Fibroblast of lung (primary cell): ENCODE measurements around the gene OR1K1. TPM values are rescaled to one million over a fixed set of nuclear protein-coding genes. Genes with fewer than 3 reads are reported as not detected.
A peak's percentile ranks its signal among the peaks of the same experiment; 100 is the strongest.

Source experiments
- DNase-seq, 2 donors: peaks; one replicate each; pipeline versions ENCODE4 v3.0.0 to v3.0.0-alpha.2; 2010; ENCODE audit warnings: low read depth in 2 of 2
- H2AFZ ChIP-seq: 2 replicates; pipeline ENCODE4 v1.5.1; 2012; ENCODE audit warnings: low read length, control low read depth, inconsistent platforms
- H3K27ac ChIP-seq: 2 replicates; pipeline ENCODE4 v1.5.1; 2011; ENCODE audit warnings: low read length, control low read depth; ENCODE audit not compliant: insufficient read depth
- H3K27me3 ChIP-seq: 2 replicates; pipeline ENCODE4 v1.5.1; 2011; ENCODE audit warnings: mild to moderate bottlenecking, low read length; ENCODE audit not compliant: control insufficient read depth, insufficient read depth
- H3K36me3 ChIP-seq: 2 replicates; pipeline ENCODE4 v1.5.1; 2011; ENCODE audit warnings: low read length; ENCODE audit not compliant: control insufficient read depth, insufficient read depth
- H3K4me1 ChIP-seq: 2 replicates; pipeline ENCODE4 v1.5.1; 2011; ENCODE audit warnings: low read length; ENCODE audit not compliant: control insufficient read depth, insufficient read depth; ENCODE audit errors: extremely low read depth
- H3K4me2 ChIP-seq: 2 replicates; pipeline ENCODE4 v1.5.1; 2011; ENCODE audit warnings: low read length, control low read depth; ENCODE audit not compliant: insufficient read depth; ENCODE audit errors: extremely low read depth
- H3K4me3 ChIP-seq, 4 experiments: fragments of 200-600 bp in 1 of 4; sonication (generic) in 1 of 4; replicated peaks in 1 of 4; 2 replicates each; pipeline ENCODE4 v1.5.1; 2011 to 2016; ENCODE audit warnings: low read length in 4 of 4, low read depth in 3 of 4, mild to moderate bottlenecking in 3 of 4, control low read depth in 2 of 4, inconsistent platforms in 1 of 4, mixed read lengths in 1 of 4; ENCODE audit not compliant: insufficient read depth in 1 of 4; ENCODE audit errors: control extremely low read depth in 1 of 4
- H3K79me2 ChIP-seq: 2 replicates; pipeline ENCODE4 v1.5.1; 2012; ENCODE audit warnings: mild to moderate bottlenecking, low read length, inconsistent platforms; ENCODE audit not compliant: control insufficient read depth, insufficient read depth
- H3K9ac ChIP-seq: 2 replicates; pipeline ENCODE4 v1.5.1; 2011; ENCODE audit warnings: mild to moderate bottlenecking, low read length, control low read depth; ENCODE audit not compliant: insufficient read depth
- H3K9me3 ChIP-seq: 2 replicates; pipeline ENCODE4 v1.5.1; 2012; ENCODE audit warnings: low read depth, low read length; ENCODE audit not compliant: control insufficient read depth, insufficient read depth
- H4K20me1 ChIP-seq: 2 replicates; pipeline ENCODE4 v1.5.1; 2011; ENCODE audit warnings: low read length; ENCODE audit not compliant: control insufficient read depth, insufficient read depth; ENCODE audit errors: extremely low read depth
- EZH2 ChIP-seq: IDR thresholded peaks from 2 replicates; pipeline ENCODE4 v1.5.1; 2012; ENCODE audit warnings: low read length, control low read depth, mild to moderate bottlenecking; ENCODE audit errors: missing control alignments
- polyA plus RNA-seq, 2 donors: library from polyadenylated mRNA; depleted of rRNA in 1 of 2; stranded (reverse) in 1 of 2; unstranded in 1 of 2; fragments of >200 nt; gene quantifications; 2 replicates each; pipeline ENCODE4 v1.2.1, GENCODE V29; 2011 to 2012; ENCODE audit warnings: missing spikeins in 1 of 2
- total RNA-seq: library from RNA; depleted of rRNA; stranded (reverse); fragments of >200 nt; gene quantifications from 2 replicates; pipeline ENCODE4 v1.2.1, GENCODE V29; 2014
- TF ChIP-seq, protein P1 (sequence below), 2 donors: IDR thresholded peaks in 1 of 2; conservative IDR thresholded peaks in 1 of 2; 1 replicate in 1 of 2; 2 replicates in 1 of 2; pipeline ENCODE4 v1.5.1; 2011 to 2012; ENCODE audit warnings: low read length in 2 of 2, control low read depth in 1 of 2, inconsistent platforms in 1 of 2, low read depth in 1 of 2, mild to moderate bottlenecking in 1 of 2

The OR1K1 gene
- total and polyA plus RNA-seq, 2 donors (not counting 1 experiment from before 2014, with no cell fraction given), result not detected

GRCh38 chr9:122777052-122777451 is 22.9 kb upstream of the OR1K1 start:
- TF ChIP-seq, protein P1, sequence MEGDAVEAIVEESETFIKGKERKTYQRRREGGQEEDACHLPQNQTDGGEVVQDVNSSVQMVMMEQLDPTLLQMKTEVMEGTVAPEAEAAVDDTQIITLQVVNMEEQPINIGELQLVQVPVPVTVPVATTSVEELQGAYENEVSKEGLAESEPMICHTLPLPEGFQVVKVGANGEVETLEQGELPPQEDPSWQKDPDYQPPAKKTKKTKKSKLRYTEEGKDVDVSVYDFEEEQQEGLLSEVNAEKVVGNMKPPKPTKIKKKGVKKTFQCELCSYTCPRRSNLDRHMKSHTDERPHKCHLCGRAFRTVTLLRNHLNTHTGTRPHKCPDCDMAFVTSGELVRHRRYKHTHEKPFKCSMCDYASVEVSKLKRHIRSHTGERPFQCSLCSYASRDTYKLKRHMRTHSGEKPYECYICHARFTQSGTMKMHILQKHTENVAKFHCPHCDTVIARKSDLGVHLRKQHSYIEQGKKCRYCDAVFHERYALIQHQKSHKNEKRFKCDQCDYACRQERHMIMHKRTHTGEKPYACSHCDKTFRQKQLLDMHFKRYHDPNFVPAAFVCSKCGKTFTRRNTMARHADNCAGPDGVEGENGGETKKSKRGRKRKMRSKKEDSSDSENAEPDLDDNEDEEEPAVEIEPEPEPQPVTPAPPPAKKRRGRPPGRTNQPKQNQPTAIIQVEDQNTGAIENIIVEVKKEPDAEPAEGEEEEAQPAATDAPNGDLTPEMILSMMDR (conservative IDR thresholded peaks at IDR 0.05 in 1 of 2, IDR thresholded peaks at IDR 0.05 in 1 of 2; ENCODE audit: low read depth in 1 of 2, low read length in 2 of 2), result no peak
- TF ChIP-seq EZH2, result no peak
- Histone ChIP-seq H3K79me2 (no peaks in the 10 kb centered on the region), H3K9ac (no peak overlapping the region), H3K27me3 (no peaks in the 10 kb centered on the region), H4K20me1 (no peaks in the 10 kb centered on the region), H3K9me3 (no peaks in the 10 kb centered on the region), H3K4me3 (no peak overlapping the region), H3K4me1 (no peaks in the 10 kb centered on the region), H3K27ac (no peak overlapping the region), H2AFZ (no peak overlapping the region), H3K36me3 (no peaks in the 10 kb centered on the region), H3K4me2 (no peak overlapping the region)
- DNase-seq, result no peak

GRCh38 chr9:122777935-122778627 is 21.8 kb upstream of the OR1K1 start:
- no peaks in the 10 kb centered on the region for H3K9me3 ChIP-seq
- DNase-seq, result peak in 1 of 2 donors; percentile 59
- no peak overlapping the region for H2AFZ ChIP-seq
- no peak overlapping the region for H3K27ac ChIP-seq
- H3K4me3 ChIP-seq, result no peak overlapping the region
- no peaks in the 10 kb centered on the region for H3K79me2 ChIP-seq
- H3K4me2 ChIP-seq, result no peak overlapping the region
- H3K27me3 ChIP-seq, result no peaks in the 10 kb centered on the region
- no peaks in the 10 kb centered on the region for H4K20me1 ChIP-seq
- H3K4me1 ChIP-seq, result no peaks in the 10 kb centered on the region
- H3K9ac ChIP-seq, result no peak overlapping the region
- H3K36me3 ChIP-seq, result no peaks in the 10 kb centered on the region
- TF ChIP-seq EZH2, result no peak
- TF ChIP-seq, protein P1 (conservative IDR thresholded peaks at IDR 0.05 in 1 of 2, IDR thresholded peaks at IDR 0.05 in 1 of 2; ENCODE audit: low read depth in 1 of 2, low read length in 2 of 2), result no peak

DNA sequence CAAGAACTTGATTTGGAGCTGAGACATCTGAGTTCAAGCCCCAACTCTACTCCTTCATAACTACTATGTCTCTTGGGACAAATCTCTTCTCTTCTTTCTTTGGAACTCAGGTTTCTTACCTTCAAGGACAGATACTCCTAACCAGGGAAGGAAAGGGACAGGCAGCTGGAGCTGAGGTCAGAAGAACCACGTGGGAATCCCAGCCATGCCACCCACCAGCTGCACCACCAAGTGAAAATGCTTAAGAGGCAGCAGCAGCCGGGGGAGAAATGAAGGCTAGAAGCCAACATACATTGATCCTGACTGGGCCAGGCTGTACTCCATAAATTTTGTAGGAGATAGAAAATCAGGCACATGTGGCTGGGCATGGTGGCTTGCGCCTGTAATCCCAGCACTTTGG is 20.7 kb upstream of the OR1K1 start:
- no peaks in the 10 kb centered on the region for H3K36me3 ChIP-seq
- no peak overlapping the region for H3K9ac ChIP-seq
- no peak overlapping the region for H3K4me3 ChIP-seq
- H3K27me3 ChIP-seq, result no peaks in the 10 kb centered on the region
- TF ChIP-seq, protein P1 (conservative IDR thresholded peaks at IDR 0.05 in 1 of 2, IDR thresholded peaks at IDR 0.05 in 1 of 2; ENCODE audit: low read depth in 1 of 2, low read length in 2 of 2), result no peak
- no peak for TF ChIP-seq EZH2
- no peaks in the 10 kb centered on the region for H3K4me1 ChIP-seq
- H3K27ac ChIP-seq, result no peak overlapping the region
- DNase-seq, result no peak
- H3K4me2 ChIP-seq, result no peak overlapping the region
- H3K79me2 ChIP-seq, result no peaks in the 10 kb centered on the region
- no peaks in the 10 kb centered on the region for H4K20me1 ChIP-seq
- no peak overlapping the region for H2AFZ ChIP-seq
- H3K9me3 ChIP-seq, result no peaks in the 10 kb centered on the region
